ENCODE data around the gene SRBD1.
"Not testable (repeated sequence)": the region's sequence is repeated elsewhere in the genome, so short reads cannot be mapped to it uniquely, and the experiment has no call there.

SRBD1 gene

GRCh38 chr2:45436456-45436855, 174.6 kb downstream of the SRBD1 start:
- Histone ChIP-seq H3K27me3 (ENCODE audit: control insufficient read depth, insufficient read depth, low read length) (no peaks in the 10 kb centered on the region), H3K36me3 (ENCODE audit: control insufficient read depth, low read depth, low read length) (no peaks in the 10 kb centered on the region), H3K9ac (ENCODE audit: low read length) (no peak overlapping the region), H3K4me1 (ENCODE audit: control insufficient read depth, low read depth, low read length) (peaks cover 8% of the 10 kb centered on the region), H3K4me3 (ENCODE audit: low read length) (no peak overlapping the region), H3K27ac (ENCODE audit: low read length) (no peak overlapping the region), H3K9me3 (ENCODE audit: control insufficient read depth, low read depth, low read length) (no peaks in the 10 kb centered on the region)

GRCh38 chr2:45435316-45435715, 175.8 kb downstream of the SRBD1 start:
- Histone ChIP-seq H3K36me3 (ENCODE audit: control insufficient read depth, low read depth, low read length) (no peaks in the 10 kb centered on the region), H3K27ac (ENCODE audit: low read length) (no peak overlapping the region), H3K4me3 (ENCODE audit: low read length) (no peak overlapping the region), H3K9ac (ENCODE audit: low read length) (no peak overlapping the region), H3K9me3 (ENCODE audit: control insufficient read depth, low read depth, low read length) (no peaks in the 10 kb centered on the region), H3K27me3 (ENCODE audit: control insufficient read depth, insufficient read depth, low read length) (no peaks in the 10 kb centered on the region), H3K4me1 (ENCODE audit: control insufficient read depth, low read depth, low read length) (peaks cover 8% of the 10 kb centered on the region)

- Histone ChIP-seq H3K36me3 (ENCODE audit: control insufficient read depth, low read depth, low read length) (no peaks in the 10 kb centered on the region), H3K27me3 (ENCODE audit: control insufficient read depth, insufficient read depth, low read length) (no peaks in the 10 kb centered on the region), H3K9ac (ENCODE audit: low read length) (no peak overlapping the region), H3K27ac (ENCODE audit: low read length) (no peak overlapping the region), H3K9me3 (ENCODE audit: control insufficient read depth, low read depth, low read length) (no peaks in the 10 kb centered on the region), H3K4me3 (ENCODE audit: low read length) (no peak overlapping the region), H3K4me1 (ENCODE audit: control insufficient read depth, low read depth, low read length) (peaks cover 8% of the 10 kb centered on the region)
Measured at GRCh38 chr2:45433363-45433762, 177.7 kb downstream of the SRBD1 start.

GRCh38 chr2:45432406-45432805, 178.7 kb downstream of the SRBD1 start:
- Histone ChIP-seq H3K4me3 (ENCODE audit: low read length) (no peak overlapping the region), H3K9me3 (ENCODE audit: control insufficient read depth, low read depth, low read length) (no peaks in the 10 kb centered on the region), H3K36me3 (ENCODE audit: control insufficient read depth, low read depth, low read length) (no peaks in the 10 kb centered on the region), H3K27ac (ENCODE audit: low read length) (no peak overlapping the region), H3K4me1 (ENCODE audit: control insufficient read depth, low read depth, low read length) (peaks cover 8% of the 10 kb centered on the region), H3K27me3 (ENCODE audit: control insufficient read depth, insufficient read depth, low read length) (no peaks in the 10 kb centered on the region), H3K9ac (ENCODE audit: low read length) (no peak overlapping the region)

GRCh38 chr2:45426025-45426424, 185.0 kb downstream of the SRBD1 start:
- not testable (repeated sequence) for H3K4me3 ChIP-seq (ENCODE audit: low read length); H3K36me3 ChIP-seq (ENCODE audit: control insufficient read depth, low read depth, low read length); H3K27ac ChIP-seq (ENCODE audit: low read length); H3K4me1 ChIP-seq (ENCODE audit: control insufficient read depth, low read depth, low read length); H3K9me3 ChIP-seq (ENCODE audit: control insufficient read depth, low read depth, low read length); H3K9ac ChIP-seq (ENCODE audit: low read length); H3K27me3 ChIP-seq (ENCODE audit: control insufficient read depth, insufficient read depth, low read length)

GRCh38 chr2:45422921-45423320, 188.1 kb downstream of the SRBD1 start:
- no peaks in the 10 kb centered on the region for H3K4me1 ChIP-seq (ENCODE audit: control insufficient read depth, low read depth, low read length)
- H3K9ac ChIP-seq (ENCODE audit: low read length): no peak overlapping the region
- H3K27me3 ChIP-seq (ENCODE audit: control insufficient read depth, insufficient read depth, low read length): no peaks in the 10 kb centered on the region
- H3K9me3 ChIP-seq (ENCODE audit: control insufficient read depth, low read depth, low read length): no peaks in the 10 kb centered on the region
- H3K4me3 ChIP-seq (ENCODE audit: low read length): no peak overlapping the region
- H3K27ac ChIP-seq (ENCODE audit: low read length): no peak overlapping the region
- peaks cover 5% of the 10 kb centered on the region for H3K36me3 ChIP-seq (ENCODE audit: control insufficient read depth, low read depth, low read length)

- no peak overlapping the region for H3K4me3 ChIP-seq (ENCODE audit: low read length)
- H3K27ac ChIP-seq (ENCODE audit: low read length): no peak overlapping the region
- H3K36me3 ChIP-seq (ENCODE audit: control insufficient read depth, low read depth, low read length): peaks cover 8% of the 10 kb centered on the region
- H3K4me1 ChIP-seq (ENCODE audit: control insufficient read depth, low read depth, low read length): no peaks in the 10 kb centered on the region
- no peaks in the 10 kb centered on the region for H3K27me3 ChIP-seq (ENCODE audit: control insufficient read depth, insufficient read depth, low read length)
- H3K9ac ChIP-seq (ENCODE audit: low read length): no peak overlapping the region
- H3K9me3 ChIP-seq (ENCODE audit: control insufficient read depth, low read depth, low read length): no peaks in the 10 kb centered on the region
Measured at GRCh38 chr2:45418532-45418931, 192.5 kb downstream of the SRBD1 start.

GRCh38 chr2:45415534-45416123, 195.4 kb downstream of the SRBD1 start:
- Histone ChIP-seq H3K9ac (ENCODE audit: low read length) (no peak overlapping the region), H3K4me1 (ENCODE audit: control insufficient read depth, low read depth, low read length) (peaks cover 13% of the 10 kb centered on the region), H3K9me3 (ENCODE audit: control insufficient read depth, low read depth, low read length) (no peaks in the 10 kb centered on the region), H3K4me3 (ENCODE audit: low read length) (no peak overlapping the region), H3K36me3 (ENCODE audit: control insufficient read depth, low read depth, low read length) (peaks cover 8% of the 10 kb centered on the region), H3K27me3 (ENCODE audit: control insufficient read depth, insufficient read depth, low read length) (no peaks in the 10 kb centered on the region), H3K27ac (ENCODE audit: low read length) (no peak overlapping the region)

GRCh38 chr2:45412754-45413379, 198.2 kb downstream of the SRBD1 start:
- peaks cover 3% of the 10 kb centered on the region for H3K36me3 ChIP-seq (ENCODE audit: control insufficient read depth, low read depth, low read length)
- peak overlapping the region; percentile 0 for H3K27ac ChIP-seq (ENCODE audit: low read length)
- peaks cover 16% of the 10 kb centered on the region for H3K4me1 ChIP-seq (ENCODE audit: control insufficient read depth, low read depth, low read length)
- H3K9ac ChIP-seq (ENCODE audit: low read length): no peak overlapping the region
- no peaks in the 10 kb centered on the region for H3K27me3 ChIP-seq (ENCODE audit: control insufficient read depth, insufficient read depth, low read length)
- no peaks in the 10 kb centered on the region for H3K9me3 ChIP-seq (ENCODE audit: control insufficient read depth, low read depth, low read length)
- peak overlapping the region; percentile 11 for H3K4me3 ChIP-seq (ENCODE audit: low read length)

- Histone ChIP-seq H3K9me3 (ENCODE audit: control insufficient read depth, low read depth, low read length) (no peaks in the 10 kb centered on the region), H3K4me3 (ENCODE audit: low read length) (no peak overlapping the region), H3K27ac (ENCODE audit: low read length) (no peak overlapping the region), H3K36me3 (ENCODE audit: control insufficient read depth, low read depth, low read length) (no peaks in the 10 kb centered on the region), H3K9ac (ENCODE audit: low read length) (no peak overlapping the region), H3K4me1 (ENCODE audit: control insufficient read depth, low read depth, low read length) (peaks cover 16% of the 10 kb centered on the region), H3K27me3 (ENCODE audit: control insufficient read depth, insufficient read depth, low read length) (no peaks in the 10 kb centered on the region)
Measured at GRCh38 chr2:45409677-45410076, 201.4 kb downstream of the SRBD1 start.

GRCh38 chr2:45406621-45407020, 204.4 kb downstream of the SRBD1 start:
- Histone ChIP-seq H3K27me3 (ENCODE audit: control insufficient read depth, insufficient read depth, low read length) (no peaks in the 10 kb centered on the region), H3K4me1 (ENCODE audit: control insufficient read depth, low read depth, low read length) (peaks cover 14% of the 10 kb centered on the region), H3K9ac (ENCODE audit: low read length) (no peak overlapping the region), H3K9me3 (ENCODE audit: control insufficient read depth, low read depth, low read length) (no peaks in the 10 kb centered on the region), H3K27ac (ENCODE audit: low read length) (no peak overlapping the region), H3K4me3 (ENCODE audit: low read length) (no peak overlapping the region), H3K36me3 (ENCODE audit: control insufficient read depth, low read depth, low read length) (no peaks in the 10 kb centered on the region)

GRCh38 chr2:45404807-45405297, 206.2 kb downstream of the SRBD1 start:
- Histone ChIP-seq H3K9ac (ENCODE audit: low read length) (no peak overlapping the region), H3K36me3 (ENCODE audit: control insufficient read depth, low read depth, low read length) (no peaks in the 10 kb centered on the region), H3K27me3 (ENCODE audit: control insufficient read depth, insufficient read depth, low read length) (no peaks in the 10 kb centered on the region), H3K4me1 (ENCODE audit: control insufficient read depth, low read depth, low read length) (peaks cover 15% of the 10 kb centered on the region), H3K9me3 (ENCODE audit: control insufficient read depth, low read depth, low read length) (no peaks in the 10 kb centered on the region), H3K27ac (ENCODE audit: low read length) (no peak overlapping the region), H3K4me3 (ENCODE audit: low read length) (no peak overlapping the region)
